MCF 10A (cell line): ENCODE data around the gene SCYGR7. TPM values are rescaled to one million over a fixed set of nuclear protein-coding genes. Genes with fewer than 3 reads are reported as not detected.

Source experiments
- BruUV-seq: library from RNA; stranded (reverse); fragments of 400-500 nt; replicated peaks from 2 replicates; lab custom pipeline; 2021; lab: Mats Ljungman, UMichigan
- CTCF ChIA-PET: fragments of 300-600 bp; sonication (Branson Sonifier 250); formaldehyde crosslinking; extraction: SDS; loops from one replicate; lab custom pipeline; 2021; ENCODE audit warnings: antibody characterized with exemption, inconsistent platforms; lab: Yijun Ruan, JAX
- POLR2A ChIA-PET: fragments of 300-600, 350-650 bp; sonication (Branson Sonifier 250); formaldehyde crosslinking; extraction: SDS; loops from one replicate; lab custom pipeline; 2020; ENCODE audit warnings: antibody characterized with exemption, inconsistent platforms; lab: Yijun Ruan, JAX
- DNase-seq: peaks from one replicate; pipeline ENCODE4 v3.0.0-alpha.2; 2018; ENCODE audit not compliant: unreplicated experiment
- H3K27ac Mint-ChIP-seq: one replicate; pipeline ENCODE4 v1.8.0; 2022; ENCODE audit warnings: mild to moderate bottlenecking, low read depth, mixed read lengths; ENCODE audit not compliant: unreplicated experiment
- H3K27me3 Mint-ChIP-seq: one replicate; pipeline ENCODE4 v1.8.0; 2022; ENCODE audit warnings: mixed read lengths; ENCODE audit not compliant: insufficient read depth, unreplicated experiment
- H3K36me3 Mint-ChIP-seq: one replicate; pipeline ENCODE4 v1.8.0; 2022; ENCODE audit warnings: mild to moderate bottlenecking, moderate library complexity, mixed read lengths; ENCODE audit not compliant: insufficient read depth, unreplicated experiment
- H3K4me1 Mint-ChIP-seq: one replicate; pipeline ENCODE4 v1.8.0; 2022; ENCODE audit warnings: mixed read lengths; ENCODE audit not compliant: insufficient read depth, unreplicated experiment
- H3K4me3 Mint-ChIP-seq: one replicate; pipeline ENCODE4 v1.8.0; 2022; ENCODE audit warnings: mild to moderate bottlenecking, moderate library complexity, mixed read lengths; ENCODE audit not compliant: unreplicated experiment
- H3K9me3 Mint-ChIP-seq: one replicate; pipeline ENCODE4 v1.8.0; 2022; ENCODE audit warnings: mixed read lengths; ENCODE audit not compliant: unreplicated experiment
- CTCF ChIP-seq: fragments of 200-600 bp; IDR thresholded peaks from one replicate; pipeline ENCODE4 v1.8.0; 2022; ENCODE audit warnings: antibody characterized with exemption, mild to moderate bottlenecking; ENCODE audit not compliant: unreplicated experiment
- intact Hi-C: fragments of 100-400 bp; cut with micrococcal nuclease; formaldehyde crosslinking; loops from 2 replicates; pipeline ENCODE4 v1.14.1; 2022
- total RNA-seq: library from RNA; stranded (reverse); gene quantifications from 2 replicates; pipeline ENCODE4 v1.2.3, GENCODE V29; 2022

The SCYGR7 gene
- total RNA-seq, 1 experiment from 2014 or later = not detected

- BruUV-seq = no TSS peak
- DNase-seq = no peak
- H3K4me1 Mint-ChIP-seq = peaks cover 16% of the 10 kb centered on the region
- no peaks in the 10 kb centered on the region for H3K27me3 Mint-ChIP-seq
- no peak overlapping the region for H3K4me3 Mint-ChIP-seq
- no peaks in the 10 kb centered on the region for H3K9me3 Mint-ChIP-seq
- intact Hi-C loops = no loop called here
- no peak for TF ChIP-seq CTCF
- POLR2A ChIA-PET = no interaction called here
- no peak overlapping the region for H3K27ac Mint-ChIP-seq
- CTCF ChIA-PET = interaction anchor here (0.9 kb wide), 1 partner anchor 59 kb away, joined by 3 read pairs; no protein-coding TSS in a partner anchor
- no peaks in the 10 kb centered on the region for H3K36me3 Mint-ChIP-seq
Observed at GRCh38 chr2:227707390-227707789, 20.7 kb upstream of the SCYGR7 start.

DNA sequence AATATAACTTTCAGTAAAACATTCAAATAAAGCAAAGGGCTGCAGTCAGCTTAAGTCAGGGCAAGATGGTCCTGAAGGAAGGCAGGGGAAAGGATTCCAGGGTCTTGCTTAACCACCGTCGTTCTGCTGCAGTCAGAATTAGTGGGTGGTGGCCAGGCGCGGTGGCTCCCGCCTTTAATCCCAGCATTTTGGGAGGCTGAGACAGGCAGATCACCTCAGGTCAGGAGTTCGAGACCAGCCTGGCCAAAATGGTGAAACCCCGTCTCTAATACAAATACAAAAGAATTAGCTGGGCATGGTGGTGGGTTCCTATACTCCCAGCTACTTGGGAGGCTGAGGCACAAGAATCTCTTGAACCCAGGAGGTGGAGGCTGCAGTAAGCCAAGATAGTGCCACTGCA is 17.1 kb upstream of the SCYGR7 start:
- H3K4me1 Mint-ChIP-seq = no peaks in the 10 kb centered on the region
- ChIA-PET CTCF (interaction anchor here (0.6 kb wide), 1 partner anchor 55 kb away, joined by 3 read pairs; no protein-coding TSS in a partner anchor), POLR2A (no interaction called here)
- intact Hi-C loops = no loop called here
- DNase-seq = no peak
- H3K9me3 Mint-ChIP-seq = no peaks in the 10 kb centered on the region
- no TSS peak for BruUV-seq
- no peak for TF ChIP-seq CTCF
- peaks cover 1% of the 10 kb centered on the region for H3K27me3 Mint-ChIP-seq
- no peaks in the 10 kb centered on the region for H3K36me3 Mint-ChIP-seq
- no peak overlapping the region for H3K27ac Mint-ChIP-seq
- H3K4me3 Mint-ChIP-seq = no peak overlapping the region

DNA sequence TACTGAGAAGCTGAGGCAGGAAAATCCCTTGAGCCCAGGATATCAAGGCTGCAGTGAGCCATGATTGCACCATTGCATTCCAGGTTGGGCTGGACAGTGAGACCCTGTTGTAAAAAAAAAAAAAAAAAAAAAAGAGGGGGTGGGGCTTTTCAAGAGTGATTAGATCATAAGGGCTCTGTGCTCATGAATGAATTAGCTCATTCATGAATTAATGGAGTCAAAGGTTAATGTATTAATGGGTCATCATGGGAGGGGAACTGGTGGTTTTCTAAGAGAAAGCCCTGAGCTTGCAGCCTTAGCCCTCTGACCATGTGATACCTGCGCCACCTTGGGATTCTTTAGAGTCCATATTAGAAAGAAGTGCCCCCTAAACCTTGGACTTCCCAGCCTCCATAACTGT is 14.8 kb upstream of the SCYGR7 start:
- intact Hi-C loops = no loop called here
- no peaks in the 10 kb centered on the region for H3K36me3 Mint-ChIP-seq
- no peak for TF ChIP-seq CTCF
- no peak overlapping the region for H3K4me3 Mint-ChIP-seq
- DNase-seq = peak; percentile 5
- H3K27me3 Mint-ChIP-seq = peaks cover 12% of the 10 kb centered on the region
- CTCF ChIA-PET = interaction anchor here (2.1 kb wide), 1 partner anchor 16 kb away, joined by 8 read pairs; no protein-coding TSS in a partner anchor
- no peak overlapping the region for H3K27ac Mint-ChIP-seq
- no TSS peak for BruUV-seq
- H3K9me3 Mint-ChIP-seq = no peaks in the 10 kb centered on the region
- no peaks in the 10 kb centered on the region for H3K4me1 Mint-ChIP-seq
- POLR2A ChIA-PET = no interaction called here

DNA sequence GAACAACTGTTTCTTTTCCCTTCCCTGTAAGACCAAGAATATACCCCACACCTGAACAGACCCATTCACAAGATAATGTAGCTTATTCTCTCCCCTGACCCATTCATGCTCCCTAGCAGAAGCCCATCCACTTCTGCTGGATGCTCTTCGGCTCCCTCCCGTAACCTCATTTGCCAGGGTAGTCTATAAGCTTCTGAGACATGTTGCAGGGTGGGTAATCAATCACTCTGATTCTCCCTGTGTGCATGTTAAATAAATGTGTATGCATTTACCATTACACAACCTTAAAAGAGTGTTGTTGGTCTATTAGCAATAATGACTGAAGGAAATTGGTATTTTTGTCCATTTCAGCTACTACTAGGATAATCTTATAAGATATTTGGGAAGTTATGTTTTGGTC is 11.6 kb upstream of the SCYGR7 start:
- no peak for TF ChIP-seq CTCF
- CTCF ChIA-PET = interaction anchor here (0.6 to 1.1 kb wide), 3 partner anchors 49 to 949 kb away, joined by 3 to 5 read pairs (median 4); no protein-coding TSS in a partner anchor
- intact Hi-C loops = no loop called here
- no peak for DNase-seq
- H3K27me3 Mint-ChIP-seq = peaks cover 12% of the 10 kb centered on the region
- no peaks in the 10 kb centered on the region for H3K36me3 Mint-ChIP-seq
- no peak overlapping the region for H3K27ac Mint-ChIP-seq
- no peaks in the 10 kb centered on the region for H3K4me1 Mint-ChIP-seq
- no peaks in the 10 kb centered on the region for H3K9me3 Mint-ChIP-seq
- no TSS peak for BruUV-seq
- POLR2A ChIA-PET = no interaction called here
- H3K4me3 Mint-ChIP-seq = no peak overlapping the region
